GM12872 (cell line): ENCODE results near the gene DUSP8.

Experiments used
- CTCF ChIP-seq: IDR thresholded peaks from 3 replicates; pipeline ENCODE4 v1.5.1; 2011; ENCODE audit warnings: low read depth, mild to moderate bottlenecking, low read length, moderate library complexity; ENCODE audit not compliant: insufficient read depth

The DUSP8 gene

GRCh38 chr11:1545432-1545831 is 26.6 kb downstream of the DUSP8 start:
- TF ChIP-seq CTCF = no peak

GRCh38 chr11:1544536-1544935 is 27.5 kb downstream of the DUSP8 start:
- TF ChIP-seq CTCF = no peak

DNA sequence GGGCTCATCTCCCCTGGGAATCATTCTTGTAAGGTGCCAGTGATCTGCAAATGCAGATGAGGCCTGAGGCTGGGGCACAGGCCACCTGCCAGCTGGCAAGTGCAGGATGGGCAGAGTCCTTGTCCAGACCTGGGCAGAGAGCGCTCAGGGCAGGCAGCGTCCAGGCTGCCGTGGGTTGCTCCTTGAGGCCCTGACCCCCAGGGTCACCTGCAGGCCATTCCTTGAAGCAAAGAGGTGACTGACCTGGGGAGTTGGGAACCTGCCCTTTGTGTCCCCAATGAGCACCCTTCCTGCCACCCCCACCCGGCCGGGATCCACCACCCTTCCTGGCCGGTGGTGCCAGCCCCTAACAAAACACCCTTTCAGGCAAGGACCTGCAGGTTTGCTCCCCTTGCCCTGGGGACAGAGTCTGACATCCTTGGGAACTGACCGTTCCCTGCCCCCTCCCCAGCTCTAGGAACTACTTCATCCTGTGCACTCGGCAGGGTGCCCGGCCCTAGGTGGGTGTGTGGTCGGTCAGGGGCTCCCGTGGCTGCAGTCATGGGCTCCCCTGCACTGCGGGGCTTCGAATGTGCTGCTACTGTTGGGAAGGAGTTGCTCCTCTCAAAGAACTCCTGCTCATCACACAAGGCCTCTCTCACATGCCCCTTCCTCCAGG is 28.3 kb downstream of the DUSP8 start:
- no peak for TF ChIP-seq CTCF

GRCh38 chr11:1542267-1542666 is 29.8 kb downstream of the DUSP8 start:
- TF ChIP-seq CTCF = no peak

DNA sequence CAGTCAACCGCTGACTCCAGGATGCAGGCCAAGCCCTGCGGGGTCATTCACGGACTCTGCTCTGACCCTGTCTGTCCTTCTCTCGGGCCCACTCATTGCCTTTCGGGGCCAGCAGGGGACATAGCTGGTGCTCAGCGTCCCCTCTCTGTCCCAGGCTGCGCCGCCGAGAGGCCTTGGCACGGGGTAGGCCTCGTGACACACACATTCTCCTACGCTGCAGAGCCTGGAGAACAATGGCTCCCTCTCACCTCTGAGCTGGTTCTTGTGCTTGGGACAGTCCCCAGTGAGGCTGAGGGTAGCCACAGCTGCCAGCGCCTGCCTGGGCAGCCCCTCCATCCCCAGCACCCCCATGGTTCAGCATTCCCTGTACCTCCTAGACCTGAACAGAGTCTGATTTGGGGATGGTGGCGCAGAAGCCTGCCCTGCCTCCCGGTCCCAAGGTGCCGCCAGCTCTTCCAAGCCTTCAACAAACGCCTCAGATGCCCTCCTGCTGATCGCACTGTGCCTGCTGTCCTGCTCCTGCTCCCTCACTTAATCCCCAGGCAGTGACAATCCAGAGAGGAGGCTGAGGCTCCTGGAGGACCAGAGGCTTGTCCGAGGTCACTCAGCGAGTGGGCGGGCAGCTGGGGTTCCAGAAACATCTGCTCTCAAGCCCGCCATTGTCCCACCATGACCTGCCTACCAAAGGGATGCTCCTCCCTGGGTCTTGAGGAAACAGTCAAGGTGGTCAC is 30.4 kb downstream of the DUSP8 start:
- TF ChIP-seq CTCF = no peak

GRCh38 chr11:1540074-1540473 is 32.0 kb downstream of the DUSP8 start:
- TF ChIP-seq CTCF = no peak

- TF ChIP-seq CTCF = no peak
These were observed 33.9 kb downstream of the DUSP8 start for GRCh38 chr11:1538153-1538552.
